IPS DF 6.9 (cell line): ENCODE measurements around the gene OXCT1.

Experiments used
- DNase-seq: peaks from one replicate; pipeline ENCODE4 v3.0.0-alpha.2; 2013; ENCODE audit warnings: low read depth, low spot score
- H3K27ac ChIP-seq: one replicate; pipeline ENCODE4 v1.5.1; 2013; ENCODE audit warnings: low read length, control low read depth
- H3K27me3 ChIP-seq: 2 replicates; pipeline ENCODE4 v1.6.1; 2013; ENCODE audit warnings: mild to moderate bottlenecking, low read length; ENCODE audit not compliant: control insufficient read depth, insufficient read depth
- H3K36me3 ChIP-seq: 2 replicates; pipeline ENCODE4 v1.6.1; 2013; ENCODE audit warnings: low read length; ENCODE audit not compliant: control insufficient read depth, insufficient read depth
- H3K4me1 ChIP-seq: 2 replicates; pipeline ENCODE4 v1.6.1; 2013; ENCODE audit warnings: low read length; ENCODE audit not compliant: control insufficient read depth, insufficient read depth
- H3K4me3 ChIP-seq: 2 replicates; pipeline ENCODE4 v1.5.1; 2013; ENCODE audit warnings: mild to moderate bottlenecking, low read length
- H3K9me3 ChIP-seq: 2 replicates; pipeline ENCODE4 v1.6.1; 2013; ENCODE audit warnings: low read length, inconsistent platforms; ENCODE audit not compliant: control insufficient read depth, insufficient read depth
- WGBS: extraction: QIAGEN DNeasy Blood & Tissue Kit; methylation state at CpG from one replicate; pipeline ENCODE4 v1.1.7; 2013; ENCODE audit warnings: mixed read lengths, missing lambda C conversion rate; ENCODE audit not compliant: insufficient read length, insufficient coverage; 5-methylcytosine and 5-hydroxymethylcytosine counted together

Gene OXCT1

DNA sequence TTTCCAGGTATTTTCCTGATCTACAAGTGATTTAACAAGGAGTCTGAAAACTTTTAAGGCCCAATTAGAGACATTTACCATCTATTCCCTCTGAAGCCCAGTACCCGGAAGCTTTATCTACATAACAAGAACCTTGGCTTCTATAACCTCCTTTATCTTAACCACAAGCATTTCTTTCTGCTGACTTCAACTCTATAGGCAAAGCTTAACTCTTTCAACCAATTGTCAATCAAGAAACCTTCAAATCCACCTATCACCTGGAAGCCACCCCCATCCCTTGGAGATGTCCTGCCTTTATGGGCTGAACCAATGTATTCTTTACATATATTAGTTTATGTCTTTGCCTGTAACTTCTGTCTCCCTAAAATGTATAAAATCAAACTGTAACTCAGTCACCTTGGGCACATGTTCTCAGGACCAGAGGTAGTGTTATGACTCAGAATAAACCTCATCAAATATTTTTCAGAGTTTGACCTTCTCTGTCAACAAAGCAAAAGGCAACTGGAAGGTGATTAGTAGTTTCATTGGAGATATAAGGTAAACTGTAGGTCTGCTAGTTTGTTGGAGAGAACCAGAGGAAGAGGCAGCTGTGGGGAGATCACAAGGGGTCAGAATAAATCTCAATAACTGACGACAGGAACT is 21.0 kb upstream of the OXCT1 start:
- H3K4me1 ChIP-seq: no peaks in the 10 kb centered on the region
- no peak for DNase-seq
- H3K9me3 ChIP-seq: no peaks in the 10 kb centered on the region
- no CpG with 5 or more reads among the region's 2 CpGs for WGBS
- H3K27ac ChIP-seq: no peak overlapping the region
- no peaks in the 10 kb centered on the region for H3K27me3 ChIP-seq
- no peak overlapping the region for H3K4me3 ChIP-seq
- H3K36me3 ChIP-seq: no peaks in the 10 kb centered on the region

DNA sequence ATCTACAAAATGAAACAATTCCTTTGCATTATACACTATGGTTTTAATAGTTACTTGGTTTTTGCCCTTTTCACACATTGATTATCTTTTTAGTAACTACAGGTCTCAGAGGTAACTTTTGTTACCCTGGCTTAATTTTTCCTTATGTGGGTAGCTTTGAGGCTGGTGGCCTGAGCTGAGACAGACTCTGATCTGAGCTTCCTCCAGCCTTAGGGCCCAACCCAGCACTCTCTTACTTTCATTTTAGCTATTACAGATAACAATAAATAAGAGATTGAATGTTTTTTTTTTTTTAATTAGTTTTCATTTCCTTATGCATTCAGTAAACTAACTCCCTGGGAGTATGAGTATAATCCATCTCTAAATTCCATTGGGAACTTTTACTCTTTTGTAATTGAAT is 15.1 kb upstream of the OXCT1 start:
- no peak overlapping the region for H3K27ac ChIP-seq
- no peak for DNase-seq
- H3K9me3 ChIP-seq: no peaks in the 10 kb centered on the region; the same call in 1 of the 2 replicates
- H3K4me1 ChIP-seq: no peaks in the 10 kb centered on the region
- no peaks in the 10 kb centered on the region for H3K36me3 ChIP-seq
- H3K4me3 ChIP-seq: no peak overlapping the region
- H3K27me3 ChIP-seq: no peaks in the 10 kb centered on the region

DNA sequence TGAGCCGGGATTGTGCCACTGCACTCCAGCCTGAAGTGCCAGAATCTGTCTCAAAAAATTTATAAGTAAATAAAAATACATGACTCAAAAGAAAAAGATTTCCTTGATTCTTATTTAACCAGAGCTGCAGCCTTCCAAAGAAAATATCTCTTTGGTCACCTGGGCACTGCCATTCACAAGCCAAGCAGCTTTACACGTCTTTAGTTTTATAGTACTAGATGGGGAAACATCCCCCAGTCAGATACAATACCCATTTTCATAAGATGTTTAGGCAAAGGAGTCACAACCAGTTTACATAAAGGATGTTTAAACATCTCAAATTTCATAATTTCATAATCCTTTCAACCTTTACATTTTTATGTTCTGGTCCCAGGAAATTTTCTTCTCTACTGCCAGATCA is 13.7 kb upstream of the OXCT1 start:
- Histone ChIP-seq H3K4me1 (no peaks in the 10 kb centered on the region), H3K4me3 (no peak overlapping the region), H3K27me3 (no peaks in the 10 kb centered on the region), H3K36me3 (no peaks in the 10 kb centered on the region), H3K9me3 (no peaks in the 10 kb centered on the region; the same call in 1 of the 2 replicates), H3K27ac (no peak overlapping the region)
- no peak for DNase-seq
- WGBS: no CpG with 5 or more reads among the region's 2 CpGs

DNA sequence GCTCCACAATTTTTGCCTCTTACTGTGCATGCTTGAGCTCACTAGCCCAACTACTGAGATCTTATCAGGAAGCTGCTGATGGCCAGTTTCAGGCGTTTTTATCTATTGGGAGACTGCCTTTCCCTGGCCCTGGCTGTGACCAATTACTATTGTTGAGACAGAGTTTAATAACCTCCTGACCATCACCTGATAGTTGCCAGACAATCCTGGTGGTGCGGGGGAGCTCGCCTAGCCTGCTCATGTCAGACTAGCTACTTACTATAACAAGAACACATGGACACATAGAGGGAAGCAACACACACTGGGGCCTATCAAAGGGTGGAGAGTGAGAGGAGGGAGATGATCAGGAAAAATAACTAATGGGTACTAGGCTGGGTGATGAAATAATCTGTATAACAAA is 13.0 kb upstream of the OXCT1 start:
- H3K9me3 ChIP-seq: no peaks in the 10 kb centered on the region; the same call in 1 of the 2 replicates
- WGBS: no CpG with 5 or more reads among the region's 3 CpGs

GRCh38 chr5:41882765-41883164 is 12.5 kb upstream of the OXCT1 start:
- H3K27ac ChIP-seq: no peak overlapping the region
- no CpG with 5 or more reads among the region's 5 CpGs for WGBS
- DNase-seq: no peak
- H3K4me1 ChIP-seq: no peaks in the 10 kb centered on the region
- no peaks in the 10 kb centered on the region for H3K27me3 ChIP-seq
- no peak overlapping the region for H3K4me3 ChIP-seq
- H3K36me3 ChIP-seq: no peaks in the 10 kb centered on the region
- H3K9me3 ChIP-seq: no peaks in the 10 kb centered on the region; the same call in 1 of the 2 replicates

More for the DNA sequence above, 13.0 kb upstream of the OXCT1 start:
- Histone ChIP-seq H3K4me1 (no peaks in the 10 kb centered on the region), H3K36me3 (no peaks in the 10 kb centered on the region), H3K27me3 (no peaks in the 10 kb centered on the region), H3K4me3 (no peak overlapping the region), H3K27ac (no peak overlapping the region)
- no peak for DNase-seq

- no CpG with 5 or more reads among the region's 3 CpGs for WGBS
- DNase-seq: no peak
- Histone ChIP-seq H3K9me3 (no peaks in the 10 kb centered on the region), H3K27me3 (no peaks in the 10 kb centered on the region), H3K4me3 (no peak overlapping the region), H3K27ac (no peak overlapping the region), H3K36me3 (no peaks in the 10 kb centered on the region), H3K4me1 (no peaks in the 10 kb centered on the region)
Observed at GRCh38 chr5:41878643-41879478, 8.6 kb upstream of the OXCT1 start.

DNA sequence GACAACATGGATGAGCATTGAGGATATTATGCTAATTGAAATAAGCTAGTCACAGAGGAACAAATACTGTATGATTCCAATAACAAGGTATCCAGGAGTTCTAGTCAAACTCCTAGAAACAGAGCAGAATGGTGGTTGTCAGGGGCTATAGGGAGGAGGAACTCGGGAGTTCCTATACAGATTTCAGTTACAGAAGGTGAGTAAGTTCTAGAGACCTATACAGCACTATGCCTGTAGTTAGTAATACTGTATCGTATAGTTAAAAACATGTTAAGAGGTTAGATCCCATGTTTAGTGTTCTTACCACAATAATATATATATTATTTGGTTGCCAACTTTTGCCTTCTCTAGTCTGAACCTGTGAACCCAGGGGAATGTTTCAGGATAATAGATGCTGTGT is 7.9 kb upstream of the OXCT1 start:
- H3K4me3 ChIP-seq: no peak overlapping the region
- H3K9me3 ChIP-seq: no peaks in the 10 kb centered on the region
- no peak overlapping the region for H3K27ac ChIP-seq
- no peaks in the 10 kb centered on the region for H3K36me3 ChIP-seq
- H3K4me1 ChIP-seq: no peaks in the 10 kb centered on the region
- no CpG with 5 or more reads among the region's 2 CpGs for WGBS
- no peaks in the 10 kb centered on the region for H3K27me3 ChIP-seq
- no peak for DNase-seq

- no peaks in the 10 kb centered on the region for H3K9me3 ChIP-seq
- no peak for DNase-seq
- no peaks in the 10 kb centered on the region for H3K36me3 ChIP-seq
- no peak overlapping the region for H3K4me3 ChIP-seq
- H3K27me3 ChIP-seq: no peaks in the 10 kb centered on the region
- H3K27ac ChIP-seq: no peak overlapping the region
- no peaks in the 10 kb centered on the region for H3K4me1 ChIP-seq
- WGBS: no CpG with 5 or more reads among the region's 1 CpG
Observed at GRCh38 chr5:41877408-41877807, 7.2 kb upstream of the OXCT1 start.

- no peaks in the 10 kb centered on the region for H3K36me3 ChIP-seq
- DNase-seq: no peak
- no peaks in the 10 kb centered on the region for H3K9me3 ChIP-seq
- no peaks in the 10 kb centered on the region for H3K4me1 ChIP-seq
- WGBS: no CpG with 5 or more reads among the region's 2 CpGs
- no peak overlapping the region for H3K4me3 ChIP-seq
- no peak overlapping the region for H3K27ac ChIP-seq
- H3K27me3 ChIP-seq: no peaks in the 10 kb centered on the region
Observed at GRCh38 chr5:41876678-41877077, 6.5 kb upstream of the OXCT1 start.

- Histone ChIP-seq H3K27ac (no peak overlapping the region), H3K36me3 (no peaks in the 10 kb centered on the region), H3K4me3 (no peak overlapping the region), H3K9me3 (no peaks in the 10 kb centered on the region), H3K27me3 (peaks cover 2% of the 10 kb centered on the region; the same call in 1 of the 2 replicates), H3K4me1 (no peaks in the 10 kb centered on the region)
- DNase-seq: no peak
Observed at GRCh38 chr5:41875121-41875520, 4.9 kb upstream of the OXCT1 start.
